ENCODE results near the gene PFN3.

DNA sequence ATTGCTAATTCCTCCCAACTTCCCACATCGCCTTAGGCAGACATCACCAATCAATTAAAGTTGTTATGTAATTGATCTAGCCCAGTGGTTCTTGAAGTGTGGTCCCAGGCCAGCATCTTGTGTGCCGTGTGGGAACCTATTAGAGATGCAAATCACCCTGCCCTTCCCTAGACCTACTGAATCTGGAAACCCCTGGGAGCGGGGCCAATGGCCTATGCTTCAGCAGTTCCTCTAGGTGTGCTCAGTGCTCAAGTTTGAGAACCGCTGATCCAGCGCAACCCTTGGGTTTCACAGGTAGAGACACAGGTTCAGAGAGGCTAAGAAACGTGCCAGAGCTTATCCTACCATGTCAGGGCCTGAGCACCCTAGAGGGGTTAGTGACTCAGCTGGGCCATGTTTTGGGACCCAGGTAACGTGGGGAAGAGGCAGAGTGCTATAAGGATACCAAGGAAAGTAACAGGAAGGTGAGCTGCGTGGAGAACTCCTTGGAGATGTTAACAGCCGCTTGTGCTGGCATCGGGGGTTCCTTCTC is 11.9 kb downstream of the PFN3 start:
- no peak for TF ChIP-seq POLR2AphosphoS5 (IDR thresholded peaks at IDR 0.05)
- TF ChIP-seq, protein P1, sequence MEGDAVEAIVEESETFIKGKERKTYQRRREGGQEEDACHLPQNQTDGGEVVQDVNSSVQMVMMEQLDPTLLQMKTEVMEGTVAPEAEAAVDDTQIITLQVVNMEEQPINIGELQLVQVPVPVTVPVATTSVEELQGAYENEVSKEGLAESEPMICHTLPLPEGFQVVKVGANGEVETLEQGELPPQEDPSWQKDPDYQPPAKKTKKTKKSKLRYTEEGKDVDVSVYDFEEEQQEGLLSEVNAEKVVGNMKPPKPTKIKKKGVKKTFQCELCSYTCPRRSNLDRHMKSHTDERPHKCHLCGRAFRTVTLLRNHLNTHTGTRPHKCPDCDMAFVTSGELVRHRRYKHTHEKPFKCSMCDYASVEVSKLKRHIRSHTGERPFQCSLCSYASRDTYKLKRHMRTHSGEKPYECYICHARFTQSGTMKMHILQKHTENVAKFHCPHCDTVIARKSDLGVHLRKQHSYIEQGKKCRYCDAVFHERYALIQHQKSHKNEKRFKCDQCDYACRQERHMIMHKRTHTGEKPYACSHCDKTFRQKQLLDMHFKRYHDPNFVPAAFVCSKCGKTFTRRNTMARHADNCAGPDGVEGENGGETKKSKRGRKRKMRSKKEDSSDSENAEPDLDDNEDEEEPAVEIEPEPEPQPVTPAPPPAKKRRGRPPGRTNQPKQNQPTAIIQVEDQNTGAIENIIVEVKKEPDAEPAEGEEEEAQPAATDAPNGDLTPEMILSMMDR (IDR thresholded peaks at IDR 0.05): no peak
- TF ChIP-seq POLR2A (IDR thresholded peaks at IDR 0.05): no peak
- no peak for TF ChIP-seq EP300 (IDR thresholded peaks at IDR 0.05)

All from stomach (tissue), 4 donors.